Stomach (tissue), 9 donors: ENCODE measurements around the gene CYSTM1. TPM values are rescaled to one million over a fixed set of nuclear protein-coding genes. Genes with fewer than 3 reads are reported as not detected.

Experiments
- DNase-seq, 2 donors: peaks; one replicate each; pipeline versions ENCODE4 v3.0.0 to v3.0.0-alpha.2; 2013 to 2019
- H3K27ac ChIP-seq, 5 donors: fragments of 200-600 bp in 4 of 5; sonication (generic) in 4 of 5; one replicate each; pipeline ENCODE4 v1.5.1; 2013 to 2019; ENCODE audit warnings: mild to moderate bottlenecking in 1 of 5, moderate library complexity in 1 of 5
- H3K27me3 ChIP-seq, 3 donors: fragments of 200-600 bp; sonication (generic); one replicate each; pipeline ENCODE4 v1.5.1; 2017 to 2019; ENCODE audit warnings: mixed run types in 1 of 3
- H3K36me3 ChIP-seq, 4 donors: fragments of 200-600 bp; sonication (generic); 1 replicate in 3 of 4; 2 replicates in 1 of 4; pipeline ENCODE4 v1.5.1; 2016 to 2019
- H3K4me1 ChIP-seq, 4 donors: fragments of 200-600 bp; sonication (generic); one replicate each; pipeline ENCODE4 v1.5.1; 2016 to 2019
- H3K4me3 ChIP-seq, 4 donors: fragments of 200-600 bp; sonication (generic) in 3 of 4; one replicate each; pipeline ENCODE4 v1.5.1; 2016 to 2019; ENCODE audit warnings: mild to moderate bottlenecking in 1 of 4
- H3K9me3 ChIP-seq, 4 donors: fragments of 200-600 bp; sonication (generic); one replicate each; pipeline ENCODE4 v1.5.1; 2016 to 2019
- EP300 ChIP-seq: sonication (generic); formaldehyde crosslinking; IDR thresholded peaks from one replicate; pipeline ENCODE4 v1.6.1; 2017; ENCODE audit warnings: antibody characterized with exemption
- POLR2A ChIP-seq, 4 donors: fragments of 450-650 bp; IDR thresholded peaks; one replicate each; pipeline ENCODE4 v1.6.1; 2016; ENCODE audit warnings: antibody characterized with exemption in 4 of 4, control low read depth in 2 of 4, mild to moderate bottlenecking in 1 of 4, moderate library complexity in 1 of 4
- POLR2AphosphoS5 ChIP-seq, 3 donors: sonication (generic); formaldehyde crosslinking; IDR thresholded peaks; one replicate each; pipeline ENCODE4 v1.6.1; 2016; ENCODE audit warnings: antibody characterized with exemption in 3 of 3
- WGBS, 5 donors: extraction: QIAGEN DNeasy Blood & Tissue Kit in 3 of 5; methylation state at CpG; one replicate each; pipeline versions ENCODE4 v1.1.5 to v1.1.7; 2013 to 2018; 5-methylcytosine and 5-hydroxymethylcytosine counted together
- intact Hi-C: fragments of 100-400 bp; cut with DNase I; formaldehyde crosslinking; loops from one replicate; pipeline ENCODE4 v1.15.1; 2023; ENCODE audit warnings: low total_unique reads
- polyA plus RNA-seq, 3 donors: library from polyadenylated mRNA; stranded (reverse); fragments of 200-250 nt; gene quantifications; one replicate each; pipeline ENCODE4 v1.2.3, GENCODE V29; 2013
- total RNA-seq, 5 donors: library from RNA; depleted of rRNA; stranded (reverse); fragments of >200 nt; gene quantifications; one replicate each; pipeline versions ENCODE4 v1.1.0 to v1.2.3, GENCODE V29; 2014 to 2016
- TF ChIP-seq, protein P1 (sequence below), 7 experiments: fragments of 450-650 bp in 4 of 7; fragments of 200-600 bp in 3 of 7; sonication (generic) in 3 of 7; IDR thresholded peaks; one replicate each; pipeline ENCODE4 v1.5.1; 2016 to 2019; ENCODE audit warnings: antibody characterized with exemption in 7 of 7, control low read depth in 2 of 7, mild to moderate bottlenecking in 1 of 7
- donor health status: healthy with polysubstance abuse.
- donor health status: Bipolar disorder and iron deficiency.
- donor health status: healthy.

Gene CYSTM1
- total and polyA plus RNA-seq, 8 donors, result 23.2 to 3,028 (median 321) TPM

DNA sequence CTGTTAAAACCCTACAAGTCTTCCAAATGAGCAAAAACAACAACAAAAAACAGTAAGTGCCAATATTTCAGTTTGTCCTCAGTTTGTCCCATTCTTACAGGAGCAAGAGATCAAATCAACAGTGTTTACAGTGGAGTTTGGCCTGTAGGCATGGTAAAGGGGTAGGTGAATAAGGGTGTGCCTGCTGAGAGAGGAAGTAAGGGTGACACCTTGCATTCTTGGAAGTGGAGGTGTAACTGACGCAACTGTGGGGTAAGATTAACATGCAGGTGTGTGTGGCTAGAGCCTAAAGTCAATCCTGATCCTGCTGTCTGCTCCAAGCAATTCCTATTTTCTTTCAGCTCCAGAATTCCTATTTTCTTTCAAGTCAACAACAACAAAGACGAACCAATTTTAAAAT is 84.5 kb downstream of the CYSTM1 start:
- H3K9me3 ChIP-seq, result no peaks in the 10 kb centered on the region
- TF ChIP-seq POLR2A (IDR thresholded peaks at IDR 0.05) (no peak), POLR2AphosphoS5 (IDR thresholded peaks at IDR 0.05) (peak in 2 of 3 donors; percentile 67 to 87)
- H3K27me3 ChIP-seq, result no peaks in the 10 kb centered on the region
- H3K4me3 ChIP-seq, result no peak overlapping the region
- H3K36me3 ChIP-seq, result peaks cover 0 to 4% (median 0%) of the 10 kb centered on the region in 4 donors
- peak overlapping the region; percentile 37 to 84 (median 78) for H3K27ac ChIP-seq
- intact Hi-C loops, result no loop called here
- WGBS, 5 donors, result 60 to 73% (median 68%) methylated on average over 2 of the region's 2 CpGs
- H3K4me1 ChIP-seq, result peaks cover 27 to 68% (median 44%) of the 10 kb centered on the region in 4 donors
- DNase-seq, result peak in 1 of 2 donors; percentile 87

DNA sequence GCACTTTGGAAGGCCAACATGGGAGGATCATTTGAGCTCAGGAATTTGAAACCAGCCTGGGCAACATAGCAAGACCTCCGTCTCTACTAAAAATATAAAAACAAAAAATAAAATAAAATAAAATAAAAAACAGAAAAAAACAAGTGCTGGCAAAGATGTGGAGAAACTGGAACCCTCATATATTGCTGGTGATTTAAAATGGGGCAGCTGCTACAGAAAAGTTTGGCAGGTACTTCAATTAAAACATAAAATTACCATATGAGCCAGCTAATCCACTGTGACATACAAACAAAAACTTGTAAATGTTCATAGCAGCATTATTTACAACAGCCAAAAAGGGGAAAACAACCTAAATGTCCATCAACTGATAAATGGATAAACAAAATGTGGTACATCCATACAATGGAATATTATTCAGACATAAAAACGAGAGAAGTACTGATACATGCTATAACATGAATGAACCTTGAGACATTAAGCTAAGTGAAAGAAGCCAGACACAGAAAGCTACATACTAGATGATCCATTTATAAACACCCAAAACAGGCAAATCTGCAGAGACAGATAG is 85.2 kb downstream of the CYSTM1 start:
- H3K4me1 ChIP-seq, result peaks cover 27 to 65% (median 43%) of the 10 kb centered on the region in 4 donors
- H3K9me3 ChIP-seq, result no peaks in the 10 kb centered on the region
- 93 to 97% (median 97%) methylated on average over 2 of the region's 2 CpGs for WGBS, 5 donors
- H3K27me3 ChIP-seq, result no peaks in the 10 kb centered on the region
- no peak for DNase-seq
- peak overlapping the region in 4 of 5 donors; percentile 57 to 84 (median 80) for H3K27ac ChIP-seq
- H3K36me3 ChIP-seq, result peaks cover 0 to 4% (median 0%) of the 10 kb centered on the region in 4 donors
- intact Hi-C loops, result no loop called here
- TF ChIP-seq POLR2A (IDR thresholded peaks at IDR 0.05) (no peak), POLR2AphosphoS5 (IDR thresholded peaks at IDR 0.05) (no peak), EP300 (no peak)
- TF ChIP-seq, protein P1, sequence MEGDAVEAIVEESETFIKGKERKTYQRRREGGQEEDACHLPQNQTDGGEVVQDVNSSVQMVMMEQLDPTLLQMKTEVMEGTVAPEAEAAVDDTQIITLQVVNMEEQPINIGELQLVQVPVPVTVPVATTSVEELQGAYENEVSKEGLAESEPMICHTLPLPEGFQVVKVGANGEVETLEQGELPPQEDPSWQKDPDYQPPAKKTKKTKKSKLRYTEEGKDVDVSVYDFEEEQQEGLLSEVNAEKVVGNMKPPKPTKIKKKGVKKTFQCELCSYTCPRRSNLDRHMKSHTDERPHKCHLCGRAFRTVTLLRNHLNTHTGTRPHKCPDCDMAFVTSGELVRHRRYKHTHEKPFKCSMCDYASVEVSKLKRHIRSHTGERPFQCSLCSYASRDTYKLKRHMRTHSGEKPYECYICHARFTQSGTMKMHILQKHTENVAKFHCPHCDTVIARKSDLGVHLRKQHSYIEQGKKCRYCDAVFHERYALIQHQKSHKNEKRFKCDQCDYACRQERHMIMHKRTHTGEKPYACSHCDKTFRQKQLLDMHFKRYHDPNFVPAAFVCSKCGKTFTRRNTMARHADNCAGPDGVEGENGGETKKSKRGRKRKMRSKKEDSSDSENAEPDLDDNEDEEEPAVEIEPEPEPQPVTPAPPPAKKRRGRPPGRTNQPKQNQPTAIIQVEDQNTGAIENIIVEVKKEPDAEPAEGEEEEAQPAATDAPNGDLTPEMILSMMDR (IDR thresholded peaks at IDR 0.05), result no peak
- no peak overlapping the region for H3K4me3 ChIP-seq

DNA sequence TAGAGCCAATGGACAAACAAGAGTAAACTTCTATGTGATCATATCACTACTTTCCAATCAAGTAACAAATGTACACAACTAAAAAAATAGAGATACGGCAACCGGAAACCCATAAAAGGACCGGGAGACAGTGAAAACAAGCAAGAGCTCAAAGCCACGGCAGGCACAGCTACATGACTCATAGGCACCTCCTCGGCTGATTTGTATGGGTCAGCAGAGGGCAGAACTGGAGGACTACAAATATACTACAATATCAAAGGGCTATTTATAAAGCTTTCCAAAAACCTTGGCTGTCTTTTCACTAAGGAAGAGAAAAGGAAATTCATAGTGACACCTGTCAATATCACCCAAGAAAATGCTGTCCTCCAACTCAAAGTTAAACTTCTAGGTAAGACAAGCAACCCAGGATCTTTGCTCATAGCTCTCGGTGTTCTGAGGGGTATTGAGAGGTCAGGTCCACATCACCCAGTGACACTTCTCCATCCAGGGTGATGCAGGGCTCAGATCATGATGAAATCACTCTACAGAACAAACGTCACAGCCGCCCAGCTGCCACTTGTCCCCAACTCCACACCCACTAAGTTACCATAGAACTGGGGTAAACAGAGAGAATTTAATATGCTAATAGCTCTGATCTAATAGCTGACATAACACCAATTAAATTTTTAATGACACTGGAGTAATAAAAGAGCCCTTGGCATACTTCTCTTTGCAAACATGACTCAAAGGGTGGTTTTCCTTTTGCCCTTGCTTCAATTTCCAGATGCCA is 86.6 kb downstream of the CYSTM1 start:
- intact Hi-C loops, result no loop called here
- Histone ChIP-seq H3K36me3 (peaks cover 0 to 4% (median 0%) of the 10 kb centered on the region in 4 donors), H3K4me1 (peaks cover 34 to 67% (median 48%) of the 10 kb centered on the region in 4 donors), H3K9me3 (no peaks in the 10 kb centered on the region), H3K27me3 (no peaks in the 10 kb centered on the region), H3K27ac (peak overlapping the region; percentile 57 to 92 (median 83)), H3K4me3 (no peak overlapping the region)
- 12 to 26% (median 16%) methylated on average over 8 of the region's 8 CpGs for WGBS, 5 donors
- TF ChIP-seq, protein P1 (IDR thresholded peaks at IDR 0.05), result peak in 1 of 7 experiments; percentile 10
- TF ChIP-seq POLR2AphosphoS5 (IDR thresholded peaks at IDR 0.05) (peak; percentile 19 to 70 (median 61)), EP300 (no peak)
- peak; percentile 88 to 93 for DNase-seq

DNA sequence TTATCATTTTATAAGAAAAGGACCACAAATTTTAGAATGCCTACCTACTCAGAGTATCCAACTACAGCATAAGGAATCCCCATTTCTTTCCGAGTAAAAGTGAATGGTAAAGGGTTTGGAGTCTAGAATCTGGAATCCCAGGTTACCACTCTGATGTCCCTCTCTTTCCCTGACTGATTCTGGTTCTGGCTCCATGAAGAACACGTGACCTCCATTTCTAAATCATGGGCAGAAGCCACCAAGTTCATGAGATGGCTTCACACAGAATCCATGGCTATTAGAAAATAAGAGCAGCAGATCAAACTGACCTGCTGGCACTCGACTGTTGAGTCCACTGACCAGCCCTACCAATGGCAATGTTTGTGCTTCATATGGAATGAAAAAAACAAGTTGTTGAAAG is 87.2 kb downstream of the CYSTM1 start:
- no peak for DNase-seq
- Histone ChIP-seq H3K36me3 (peaks cover 0 to 4% (median 0%) of the 10 kb centered on the region in 4 donors), H3K27me3 (no peaks in the 10 kb centered on the region), H3K4me1 (peaks cover 41 to 72% (median 54%) of the 10 kb centered on the region in 4 donors), H3K4me3 (no peak overlapping the region), H3K27ac (peak overlapping the region; percentile 57 to 92 (median 83)), H3K9me3 (no peaks in the 10 kb centered on the region)
- TF ChIP-seq POLR2A (IDR thresholded peaks at IDR 0.05) (no peak), POLR2AphosphoS5 (IDR thresholded peaks at IDR 0.05) (no peak), EP300 (no peak)
- TF ChIP-seq, protein P1 (IDR thresholded peaks at IDR 0.05), result no peak
- intact Hi-C loops, result no loop called here
- 40 to 70% (median 49%) methylated on average over 3 of the region's 3 CpGs for WGBS, 5 donors
